COLO829 (cell line): Measurements from ENCODE around the gene NUP210.

ENCODE experiments used
- DNase-seq: peaks from one replicate; pipeline ENCODE4 v3.0.0; 2012; ENCODE audit warnings: low spot score

NUP210 gene

GRCh38 chr3:13323822-13324221, 96.3 kb downstream of the NUP210 start:
- DNase-seq: no peak

GRCh38 chr3:13322324-13322723, 97.8 kb downstream of the NUP210 start:
- no peak for DNase-seq

- DNase-seq: no peak
Observed at GRCh38 chr3:13319564-13320220, 100.4 kb downstream of the NUP210 start.

- DNase-seq: no peak
Observed at GRCh38 chr3:13318626-13319470, 101.3 kb downstream of the NUP210 start.

- DNase-seq: no peak
Observed at GRCh38 chr3:13317596-13318320, 102.4 kb downstream of the NUP210 start.

GRCh38 chr3:13316603-13317002, 103.5 kb downstream of the NUP210 start:
- no peak for DNase-seq

- DNase-seq: no peak
Observed at GRCh38 chr3:13314877-13315276, 105.2 kb downstream of the NUP210 start.

- DNase-seq: no peak
Observed at GRCh38 chr3:13313813-13314212, 106.3 kb downstream of the NUP210 start.

GRCh38 chr3:13309004-13309403, 111.1 kb downstream of the NUP210 start:
- DNase-seq: no peak

- peak; percentile 3 for DNase-seq
Observed at GRCh38 chr3:13308380-13308801, 111.7 kb downstream of the NUP210 start.

- DNase-seq: no peak
Observed at GRCh38 chr3:13307041-13307440, 113.1 kb downstream of the NUP210 start.

- no peak for DNase-seq
Observed at GRCh38 chr3:13305623-13306022, 114.5 kb downstream of the NUP210 start.

- no peak for DNase-seq
Observed at GRCh38 chr3:13303410-13303809, 116.7 kb downstream of the NUP210 start.

- DNase-seq: peak; percentile 45
Observed at GRCh38 chr3:13301286-13301987, 118.7 kb downstream of the NUP210 start.

GRCh38 chr3:13300546-13301285, 119.4 kb downstream of the NUP210 start:
- DNase-seq: no peak

GRCh38 chr3:13299531-13300155, 120.5 kb downstream of the NUP210 start:
- DNase-seq: no peak

- no peak for DNase-seq
Observed at GRCh38 chr3:13296662-13297061, 123.5 kb downstream of the NUP210 start.

GRCh38 chr3:13294442-13295351, 125.4 kb downstream of the NUP210 start:
- no peak for DNase-seq

GRCh38 chr3:13292375-13292774, 127.7 kb downstream of the NUP210 start:
- no peak for DNase-seq

- DNase-seq: no peak
Observed at GRCh38 chr3:13290941-13291340, 129.2 kb downstream of the NUP210 start.
